ENCODE data around the gene CARD11.

CARD11 gene

DNA sequence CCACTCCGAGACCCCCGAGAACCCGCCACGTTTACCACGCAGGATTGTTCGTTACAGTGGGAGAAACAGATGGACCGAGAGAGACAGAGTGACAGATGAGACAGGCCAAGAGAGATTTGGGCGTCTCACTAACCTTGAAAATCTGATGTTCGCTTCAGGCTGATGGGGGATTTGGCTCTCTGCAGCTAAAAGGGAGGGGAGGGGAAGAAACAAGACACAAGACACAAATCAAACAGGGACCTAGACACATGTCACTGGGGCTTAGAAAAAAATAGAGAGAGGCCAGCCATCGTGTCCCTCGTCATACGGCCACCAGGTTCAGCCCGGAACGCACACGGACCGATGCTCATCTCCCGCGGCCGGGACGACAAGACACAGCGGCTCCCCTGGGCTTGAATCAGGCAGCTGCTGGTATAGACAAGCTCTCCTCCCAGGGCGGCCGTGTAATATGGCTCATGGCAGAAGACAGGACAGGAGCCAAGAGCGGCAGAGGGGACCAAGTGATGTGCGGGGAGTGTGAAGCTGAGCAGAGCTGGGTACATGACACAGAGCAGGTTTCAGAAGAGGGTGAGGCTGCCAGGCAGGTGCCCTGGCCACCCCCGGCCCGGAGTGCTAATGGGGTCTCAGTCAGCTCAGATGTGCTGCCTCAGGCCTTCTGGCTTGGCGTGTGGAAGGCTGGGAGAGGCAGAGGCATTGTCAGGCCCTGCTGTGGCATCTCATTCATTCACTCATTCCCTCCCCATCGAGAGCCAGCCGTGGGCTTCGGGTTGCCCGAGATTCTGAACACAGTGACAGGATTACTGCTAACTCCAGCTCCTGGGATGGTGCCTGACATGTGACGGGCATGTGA, 111.0 kb downstream of the CARD11 start:
- H3K4me3 ChIP-seq (ENCODE audit: control insufficient read depth, low read depth, low read length), result no peak overlapping the region
- TF ChIP-seq, protein P1, sequence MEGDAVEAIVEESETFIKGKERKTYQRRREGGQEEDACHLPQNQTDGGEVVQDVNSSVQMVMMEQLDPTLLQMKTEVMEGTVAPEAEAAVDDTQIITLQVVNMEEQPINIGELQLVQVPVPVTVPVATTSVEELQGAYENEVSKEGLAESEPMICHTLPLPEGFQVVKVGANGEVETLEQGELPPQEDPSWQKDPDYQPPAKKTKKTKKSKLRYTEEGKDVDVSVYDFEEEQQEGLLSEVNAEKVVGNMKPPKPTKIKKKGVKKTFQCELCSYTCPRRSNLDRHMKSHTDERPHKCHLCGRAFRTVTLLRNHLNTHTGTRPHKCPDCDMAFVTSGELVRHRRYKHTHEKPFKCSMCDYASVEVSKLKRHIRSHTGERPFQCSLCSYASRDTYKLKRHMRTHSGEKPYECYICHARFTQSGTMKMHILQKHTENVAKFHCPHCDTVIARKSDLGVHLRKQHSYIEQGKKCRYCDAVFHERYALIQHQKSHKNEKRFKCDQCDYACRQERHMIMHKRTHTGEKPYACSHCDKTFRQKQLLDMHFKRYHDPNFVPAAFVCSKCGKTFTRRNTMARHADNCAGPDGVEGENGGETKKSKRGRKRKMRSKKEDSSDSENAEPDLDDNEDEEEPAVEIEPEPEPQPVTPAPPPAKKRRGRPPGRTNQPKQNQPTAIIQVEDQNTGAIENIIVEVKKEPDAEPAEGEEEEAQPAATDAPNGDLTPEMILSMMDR (conservative IDR thresholded peaks at IDR 0.05; ENCODE audit: control insufficient read depth, insufficient read depth, low read depth, low read length), result no peak
- no peak for DNase-seq (ENCODE audit: low read depth)

DNA sequence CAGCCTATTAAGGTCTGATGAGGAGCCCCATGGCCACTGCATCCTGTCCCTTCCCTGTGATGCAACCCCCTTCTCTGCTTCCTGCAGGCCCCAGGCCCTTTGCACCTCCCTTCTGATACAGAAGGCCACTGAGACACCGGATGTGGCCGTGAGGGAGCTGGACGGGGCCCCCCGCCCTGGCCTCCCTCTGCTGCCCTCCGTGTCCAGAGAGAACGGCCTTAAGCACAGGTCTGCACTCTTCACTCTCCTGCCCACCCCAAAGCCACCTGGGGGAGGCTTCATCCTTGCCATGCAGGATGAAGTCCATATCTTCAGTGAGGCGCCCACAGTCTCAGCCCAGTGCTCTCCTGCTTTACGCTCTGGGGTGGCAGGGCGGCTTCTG, 112.6 kb downstream of the CARD11 start:
- TF ChIP-seq, protein P1 (conservative IDR thresholded peaks at IDR 0.05; ENCODE audit: control insufficient read depth, insufficient read depth, low read depth, low read length), result no peak
- no peak overlapping the region for H3K4me3 ChIP-seq (ENCODE audit: control insufficient read depth, low read depth, low read length)

DNA sequence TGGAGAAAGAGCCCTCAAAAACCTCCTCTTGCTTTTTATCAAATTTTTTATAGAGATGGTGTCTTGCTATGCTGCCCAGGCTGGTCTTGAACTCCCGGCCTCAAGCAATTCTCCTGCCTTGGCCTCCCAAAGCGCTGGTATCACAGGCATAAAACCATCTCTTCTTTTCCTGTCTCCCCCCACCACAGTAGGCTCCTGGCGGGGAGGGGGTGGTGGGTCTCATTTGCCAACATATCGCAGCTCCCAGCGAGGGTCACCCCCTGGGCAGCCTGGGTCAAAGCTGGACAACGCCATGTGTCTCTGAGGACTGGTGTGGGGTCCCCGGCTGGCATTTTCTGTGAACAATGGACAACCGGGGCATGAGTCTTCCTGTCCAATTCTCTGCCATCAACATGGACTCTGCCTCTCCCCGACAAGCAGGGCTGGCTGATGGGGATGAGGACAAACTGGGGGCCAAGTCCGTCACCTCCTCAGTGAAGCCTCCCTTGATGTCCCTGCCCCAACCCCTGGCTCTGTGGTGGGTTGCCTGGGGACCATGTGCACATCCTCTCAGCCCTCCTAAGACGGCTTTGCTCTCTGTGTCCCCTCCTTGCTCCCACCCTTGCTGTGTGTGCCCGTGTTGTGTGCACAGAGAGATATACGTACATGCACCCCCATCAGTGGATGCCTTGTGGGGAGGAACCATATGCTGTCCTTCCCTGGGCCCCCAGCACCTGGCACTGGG, 113.2 kb downstream of the CARD11 start:
- no peak overlapping the region for H3K4me3 ChIP-seq (ENCODE audit: control insufficient read depth, low read depth, low read length)

More for the DNA sequence above, 112.6 kb downstream of the CARD11 start:
- no peak for DNase-seq (ENCODE audit: low read depth)

DNA sequence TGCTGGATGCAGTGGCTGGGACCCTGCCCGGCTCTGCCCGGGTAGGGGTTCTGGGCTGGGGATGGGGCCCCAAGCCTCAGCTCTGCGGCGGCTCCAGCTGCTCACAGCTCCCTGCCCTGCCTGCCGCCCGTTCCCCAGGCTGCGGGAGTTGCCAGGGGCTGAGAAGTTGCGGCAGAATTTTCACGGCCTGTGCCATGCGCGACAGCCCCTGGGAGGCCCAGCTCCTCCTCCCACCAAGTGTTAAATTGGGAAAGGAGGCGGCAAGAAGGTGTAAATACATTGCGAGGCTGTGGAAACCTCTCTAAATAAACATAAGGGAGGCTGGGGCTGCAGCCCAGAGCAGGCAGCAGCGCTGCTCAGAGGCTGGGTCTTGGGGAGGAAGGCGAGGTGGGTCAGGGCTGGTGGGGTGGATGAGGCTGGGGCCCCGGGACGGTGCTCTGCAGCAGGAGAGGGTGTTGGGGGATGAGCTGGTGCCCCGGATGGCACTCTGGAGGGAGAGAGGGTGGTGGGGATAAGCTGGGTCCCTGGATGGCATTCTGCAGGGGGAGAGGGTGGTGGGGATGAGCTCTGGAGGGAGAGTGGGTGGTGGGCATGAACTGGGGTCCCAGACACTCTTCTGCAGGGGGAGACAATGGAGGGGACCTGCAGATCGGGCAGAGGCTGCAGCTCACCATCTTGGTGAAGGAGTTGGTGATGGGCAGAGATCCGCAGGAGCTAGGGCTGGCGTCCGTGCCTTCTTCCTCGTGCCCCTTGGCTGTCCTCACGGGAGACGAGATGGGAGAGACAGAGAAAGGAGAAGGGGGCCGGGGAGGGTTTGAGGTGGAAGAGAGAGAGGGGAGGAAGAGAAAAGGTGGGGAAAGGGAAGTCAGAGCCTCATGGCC, 114.1 kb downstream of the CARD11 start:
- TF ChIP-seq, protein P1 (conservative IDR thresholded peaks at IDR 0.05; ENCODE audit: control insufficient read depth, insufficient read depth, low read depth, low read length), result no peak
- no peak overlapping the region for H3K4me3 ChIP-seq (ENCODE audit: control insufficient read depth, low read depth, low read length)
- no peak for DNase-seq (ENCODE audit: low read depth)

More for the DNA sequence above, 113.2 kb downstream of the CARD11 start:
- no peak for DNase-seq (ENCODE audit: low read depth)
- TF ChIP-seq, protein P1 (conservative IDR thresholded peaks at IDR 0.05; ENCODE audit: control insufficient read depth, insufficient read depth, low read depth, low read length), result no peak

DNA sequence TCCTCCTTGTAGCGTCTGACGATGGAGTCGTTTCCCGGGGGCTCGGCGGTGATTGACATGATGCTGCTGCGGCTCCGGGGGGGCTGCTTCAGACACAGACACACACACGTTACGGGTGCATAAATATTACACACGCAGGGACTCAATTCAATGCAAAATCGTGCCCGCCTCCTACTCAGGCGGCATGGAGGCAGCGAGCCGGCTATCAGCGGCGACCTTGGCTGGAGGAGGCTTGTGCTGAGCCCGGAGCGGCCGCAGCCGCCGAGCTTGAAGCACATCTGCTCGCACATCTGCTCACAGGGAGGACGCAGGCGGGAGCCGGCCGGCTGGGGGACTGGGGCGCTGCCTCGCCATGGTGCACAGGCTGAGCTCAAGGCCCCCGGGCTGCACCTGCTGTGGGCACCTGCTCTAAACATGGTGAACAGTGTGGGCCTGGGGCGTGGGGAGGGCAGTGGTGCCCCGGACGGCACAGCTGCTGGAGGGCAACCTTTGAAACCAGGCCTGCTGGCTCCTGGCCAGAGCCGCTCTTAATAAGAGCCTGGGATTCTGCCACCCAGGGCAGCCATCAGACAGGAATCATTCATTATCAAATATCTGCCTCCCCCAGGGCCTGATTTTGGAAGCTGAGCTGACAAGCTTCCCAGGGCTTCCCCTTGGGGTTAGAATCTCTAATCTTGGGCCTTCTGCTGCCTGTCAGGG, 114.9 kb downstream of the CARD11 start:
- TF ChIP-seq, protein P1 (conservative IDR thresholded peaks at IDR 0.05; ENCODE audit: control insufficient read depth, insufficient read depth, low read depth, low read length), result no peak
- no peak overlapping the region for H3K4me3 ChIP-seq (ENCODE audit: control insufficient read depth, low read depth, low read length)

DNA sequence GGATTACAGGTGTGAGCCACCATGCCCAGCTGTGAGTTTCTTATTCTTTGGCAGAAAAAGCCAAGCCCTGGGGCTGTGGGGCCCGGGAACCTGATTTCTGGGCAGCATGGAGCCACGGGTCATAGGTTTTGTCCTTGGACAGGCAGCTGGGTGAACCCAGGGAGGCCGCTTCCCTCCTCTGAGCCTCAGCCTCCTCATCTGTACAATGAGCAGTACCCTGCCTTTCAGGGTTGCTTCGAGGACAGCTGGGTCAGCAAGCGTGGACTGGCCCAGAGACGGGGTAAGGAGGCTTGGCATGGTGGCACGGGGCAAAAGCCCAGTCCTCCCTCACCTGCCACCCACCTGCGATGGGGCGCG, 115.4 kb downstream of the CARD11 start:
- TF ChIP-seq, protein P1 (conservative IDR thresholded peaks at IDR 0.05; ENCODE audit: control insufficient read depth, insufficient read depth, low read depth, low read length), result no peak
- no peak overlapping the region for H3K4me3 ChIP-seq (ENCODE audit: control insufficient read depth, low read depth, low read length)
- DNase-seq (ENCODE audit: low read depth), result no peak

More for the DNA sequence above, 114.9 kb downstream of the CARD11 start:
- no peak for DNase-seq (ENCODE audit: low read depth)
